HG03045 (cell line): ENCODE results near the gene GPM6B.

Experiments
- ATAC-seq: cut with Tn5 transposase; IDR thresholded peaks from one replicate; pipeline ENCODE4 v1.9.1; 2021; ENCODE audit warnings: mild to moderate bottlenecking, moderate library complexity; ENCODE audit not compliant: unreplicated experiment

The GPM6B gene

DNA sequence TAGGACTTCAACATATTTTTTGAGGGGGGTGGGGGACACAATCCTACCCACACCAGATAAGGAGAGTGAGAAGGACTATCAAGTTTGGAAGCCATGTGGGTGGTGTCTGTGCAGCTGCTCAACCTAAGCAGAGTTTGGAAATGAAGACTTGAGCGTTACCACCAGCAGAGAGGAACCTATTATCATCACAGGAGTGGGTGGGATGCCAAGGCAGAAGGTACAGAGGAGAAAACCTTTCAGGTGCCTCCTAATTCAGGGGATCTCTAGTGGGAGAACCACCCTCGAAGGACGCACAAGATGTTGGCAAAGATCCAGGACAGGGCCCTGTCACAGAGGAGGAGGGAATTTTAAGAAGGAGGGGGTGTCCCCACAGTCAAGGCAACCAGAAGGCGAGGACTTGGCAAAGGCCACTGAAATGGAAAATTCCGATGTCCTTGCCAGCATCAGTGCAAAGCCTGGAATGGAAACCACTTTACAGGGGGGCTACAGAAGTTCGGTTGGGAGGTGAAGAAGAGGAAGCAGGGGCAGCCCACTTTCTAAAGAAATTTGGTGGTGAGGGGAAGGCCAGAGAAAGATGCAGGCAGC lies 8.4 kb upstream of the GPM6B start:
- ATAC-seq, result no peak

DNA sequence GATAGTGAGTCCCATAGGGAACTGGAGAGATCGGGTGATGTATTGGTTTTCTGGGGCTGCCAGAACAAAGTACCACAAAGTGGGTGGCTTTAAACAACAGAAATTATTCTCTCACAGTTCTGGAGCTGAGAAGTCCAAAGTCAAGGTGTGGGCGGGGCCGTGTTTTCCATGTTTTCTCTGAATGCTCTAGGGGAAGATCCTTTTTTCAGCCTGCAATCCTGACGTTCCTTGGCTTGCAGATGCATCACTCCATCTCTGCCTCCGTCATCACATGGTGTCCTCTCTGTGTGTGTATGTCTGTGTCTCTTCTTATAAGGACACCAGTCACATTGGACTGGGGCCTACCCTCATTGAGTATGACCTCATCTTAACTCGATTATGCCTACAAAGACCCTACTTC lies 7.9 kb upstream of the GPM6B start:
- ATAC-seq, result no peak

DNA sequence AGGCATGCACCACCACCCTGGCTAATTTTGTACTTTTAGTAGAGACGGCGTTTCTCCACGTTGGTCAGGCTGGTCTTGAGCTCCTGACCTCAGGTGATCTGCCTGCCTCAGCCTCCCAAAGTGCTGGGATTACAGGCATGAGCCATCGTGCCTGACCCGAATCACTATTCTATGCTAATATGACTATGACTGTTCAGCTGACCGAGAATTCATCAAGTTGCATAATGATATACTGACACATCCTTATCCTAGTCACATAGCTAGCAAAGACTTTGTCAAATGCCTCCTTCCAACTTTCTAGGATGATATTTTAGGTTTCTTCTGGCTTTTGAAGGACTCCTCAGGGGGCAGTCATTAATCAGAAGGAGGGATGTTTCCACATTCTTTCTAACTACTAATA lies 4.8 kb upstream of the GPM6B start:
- ATAC-seq, result no peak

DNA sequence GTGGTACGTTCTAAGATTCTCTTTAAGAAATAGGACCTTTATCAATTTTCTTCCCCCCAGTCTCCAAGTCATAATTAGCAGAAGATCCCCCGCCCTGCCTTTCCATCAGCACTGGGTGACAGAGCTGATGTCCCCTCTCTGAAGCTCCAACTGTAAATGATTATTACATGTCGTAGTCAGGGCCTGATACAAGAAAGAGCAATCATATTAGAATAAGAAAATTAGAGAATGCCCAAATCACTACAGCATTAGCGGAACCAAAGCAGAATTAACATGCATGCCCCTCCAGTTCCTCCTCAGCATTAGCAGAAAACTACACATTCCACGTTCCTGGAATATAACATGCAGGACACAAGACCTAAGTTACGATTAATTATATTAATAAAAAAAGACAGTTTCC lies 717 bp downstream of the GPM6B start:
- no peak for ATAC-seq

DNA sequence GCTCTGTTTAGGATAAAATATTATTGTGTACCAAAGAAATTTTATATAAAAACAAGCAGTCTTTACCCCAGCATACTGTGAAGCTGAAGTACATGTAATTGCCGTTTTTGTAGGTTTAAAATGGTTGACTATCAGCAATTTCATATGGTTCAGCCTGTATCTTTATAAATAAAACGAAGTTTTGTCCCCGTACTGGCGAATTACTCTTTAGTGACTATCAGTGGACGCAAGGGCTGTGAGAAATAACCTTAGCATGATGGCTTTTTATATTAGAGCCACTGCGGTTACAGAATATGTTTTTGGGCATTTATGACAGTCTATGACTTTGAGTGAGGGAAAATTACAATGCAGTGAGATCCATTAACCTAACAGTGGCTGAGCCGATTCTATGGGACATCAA lies 1.2 kb downstream of the GPM6B start:
- ATAC-seq, result no peak

DNA sequence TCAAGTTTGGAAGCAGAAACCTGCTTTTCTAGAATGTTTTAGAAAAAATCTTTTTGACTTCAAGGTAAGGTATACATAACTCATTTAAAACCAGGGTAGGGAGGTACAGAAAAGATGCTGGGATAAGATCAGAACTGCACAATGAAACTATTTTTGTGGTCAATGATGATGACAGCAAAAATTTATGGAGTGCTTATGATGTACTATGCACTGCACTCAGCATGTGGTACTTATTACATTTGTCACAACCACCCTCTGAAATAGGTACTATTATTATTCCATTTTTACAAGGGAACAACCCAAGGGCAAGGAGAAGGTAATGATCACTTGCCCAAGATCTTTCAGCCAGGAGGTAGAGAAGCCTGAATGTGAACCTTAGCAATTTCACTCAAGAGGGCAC lies 8.0 kb downstream of the GPM6B start:
- ATAC-seq, result no peak

DNA sequence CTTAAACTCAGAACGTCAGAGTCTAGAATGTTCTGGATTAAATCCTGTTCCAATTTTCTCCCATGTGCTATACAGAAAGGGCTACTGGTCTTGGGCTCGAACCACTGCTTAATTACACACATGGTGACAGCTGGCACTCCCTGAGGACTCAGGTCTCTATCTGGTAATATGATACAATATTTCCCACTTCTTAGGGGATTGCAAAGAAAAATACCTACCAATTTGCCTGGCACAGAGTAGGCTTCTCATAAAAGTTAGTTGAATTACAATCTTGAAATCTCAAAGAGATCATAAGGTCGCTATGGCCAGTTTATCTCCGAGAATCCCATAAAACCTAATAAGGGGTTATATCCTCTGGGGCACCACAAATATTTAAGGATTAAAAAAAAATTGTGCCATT lies 8.6 kb downstream of the GPM6B start:
- no peak for ATAC-seq

DNA sequence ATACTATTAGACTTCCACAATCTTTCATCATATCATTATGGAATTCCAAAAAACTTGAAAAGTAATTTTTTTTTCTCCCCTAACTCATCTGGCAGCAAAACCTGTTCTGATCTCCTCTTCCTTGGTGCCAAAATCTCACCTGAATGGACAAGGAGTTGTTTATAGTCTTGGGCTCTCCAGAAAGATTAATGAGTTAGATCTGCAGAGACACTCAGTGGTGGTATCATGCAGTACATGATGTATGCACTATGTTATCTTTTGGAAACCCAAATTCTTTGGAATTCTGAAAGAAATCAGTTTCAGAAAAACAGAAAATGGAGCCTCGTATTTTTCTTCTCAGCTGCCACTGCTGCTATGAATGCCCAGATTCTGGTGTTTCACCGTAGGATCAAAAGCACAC lies 11.7 kb downstream of the GPM6B start:
- ATAC-seq, result no peak

DNA sequence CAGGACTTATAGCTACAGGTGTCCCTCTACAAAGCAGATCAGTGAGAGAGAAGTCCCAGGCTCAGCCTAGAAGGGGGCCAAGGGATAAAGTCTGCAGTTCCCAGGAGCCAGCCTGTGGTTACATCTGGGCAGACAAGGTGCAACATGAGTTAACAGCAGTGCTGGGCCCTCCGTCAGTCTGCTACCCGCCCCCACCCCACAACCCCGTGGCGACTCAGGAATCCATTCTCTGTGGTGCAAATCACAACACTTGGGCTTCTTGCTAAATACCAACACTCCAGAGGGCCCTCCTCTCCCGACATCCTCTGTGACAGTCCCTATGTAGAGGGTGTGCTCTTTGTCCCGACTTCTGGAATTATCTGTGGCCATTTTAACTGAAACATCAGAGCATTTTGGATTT lies 13.8 kb downstream of the GPM6B start:
- no peak for ATAC-seq

DNA sequence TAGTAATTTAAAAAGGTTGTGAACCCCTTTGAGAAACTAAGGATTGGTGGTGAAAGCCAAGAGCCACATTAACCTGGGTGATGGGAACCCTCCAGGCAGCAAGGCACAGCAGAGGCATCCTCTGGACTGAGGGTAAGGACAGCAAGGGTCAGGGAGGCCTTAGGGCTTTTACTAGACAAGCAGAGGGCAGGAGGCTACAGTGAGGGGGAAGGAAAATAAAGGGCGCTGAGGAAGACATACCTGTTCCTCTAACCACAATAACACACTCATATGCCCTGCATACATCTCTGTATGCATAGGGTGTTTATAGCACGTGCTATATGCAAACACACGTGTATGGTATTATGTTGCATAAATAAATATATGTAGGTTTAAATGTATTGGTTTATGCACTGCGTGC lies 18.7 kb downstream of the GPM6B start:
- no peak for ATAC-seq

DNA sequence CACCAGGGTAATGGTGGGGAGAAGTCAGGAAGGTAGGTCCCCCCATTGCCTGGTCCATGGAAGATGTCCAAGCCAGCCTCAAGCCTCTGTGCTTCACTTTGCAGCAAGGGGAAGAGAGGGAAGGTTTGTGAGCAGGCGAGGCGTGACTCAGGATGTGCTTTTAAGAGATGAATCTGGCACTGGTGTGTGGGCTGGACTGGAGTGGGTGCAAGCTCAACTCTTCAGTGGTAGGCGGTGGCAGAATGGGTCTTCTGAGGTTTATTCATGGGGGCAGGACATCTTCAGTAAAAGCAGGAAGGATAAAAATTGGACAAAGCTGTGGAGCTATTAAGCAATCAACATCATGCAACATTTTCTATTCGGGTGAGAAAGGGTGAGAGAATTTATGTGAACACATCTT lies 19.4 kb downstream of the GPM6B start:
- no peak for ATAC-seq

DNA sequence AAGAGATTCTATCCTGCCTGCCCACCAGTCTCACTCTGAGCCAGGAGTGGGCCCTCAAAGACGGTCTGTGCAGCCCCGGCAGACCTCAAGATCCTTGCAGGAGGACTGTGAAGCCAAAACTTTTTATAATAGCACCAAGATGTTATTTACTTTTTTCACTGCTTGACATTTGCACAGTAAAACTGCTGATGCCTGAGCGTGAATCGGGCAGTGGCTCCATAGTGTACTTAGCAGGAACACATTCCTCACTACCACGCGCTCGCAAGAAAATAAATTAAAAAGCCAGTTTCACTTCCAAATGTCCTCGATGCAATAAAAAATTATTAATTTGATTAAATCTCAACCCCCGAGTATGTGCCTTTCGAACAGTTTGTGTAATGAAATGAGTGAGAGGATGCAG lies 22.5 kb downstream of the GPM6B start:
- no peak for ATAC-seq

DNA sequence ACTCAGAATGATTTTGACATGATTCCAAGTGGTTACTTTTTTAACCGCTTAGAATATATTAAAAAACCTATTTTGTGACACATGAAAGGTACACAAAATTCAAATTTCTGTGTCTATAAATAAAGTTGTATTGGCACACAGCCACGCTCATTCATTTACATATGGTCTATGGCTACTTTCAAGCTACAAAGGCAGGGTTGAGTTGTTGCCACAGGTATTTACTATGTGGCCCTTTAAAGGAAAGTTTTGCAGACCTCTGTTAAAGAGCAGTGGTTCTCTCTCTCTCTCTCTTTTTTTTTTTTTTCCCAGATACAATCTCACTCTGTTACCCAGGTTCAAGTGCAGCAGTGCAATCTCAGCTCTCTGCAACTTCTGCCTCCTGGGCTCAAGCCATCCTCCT lies 23.0 kb downstream of the GPM6B start:
- no peak for ATAC-seq

DNA sequence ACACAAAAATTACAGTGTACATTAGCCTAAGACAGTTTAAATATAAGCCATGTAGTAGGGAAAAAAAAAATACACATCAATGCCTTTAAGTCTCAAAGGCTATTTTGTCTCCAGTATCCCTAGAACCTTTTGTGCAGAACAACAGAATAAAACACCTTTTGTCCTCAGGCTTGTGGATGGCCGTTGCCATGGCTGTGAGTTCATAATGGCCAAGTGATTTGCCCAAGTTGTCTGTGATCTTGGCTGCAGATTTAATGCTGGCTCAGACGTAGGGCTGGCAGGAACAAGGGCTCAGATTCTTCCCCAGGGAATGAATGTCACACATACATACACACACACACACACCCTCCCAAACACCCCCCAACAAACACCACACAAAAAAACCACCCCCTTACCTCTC lies 25.3 kb downstream of the GPM6B start:
- no peak for ATAC-seq

DNA sequence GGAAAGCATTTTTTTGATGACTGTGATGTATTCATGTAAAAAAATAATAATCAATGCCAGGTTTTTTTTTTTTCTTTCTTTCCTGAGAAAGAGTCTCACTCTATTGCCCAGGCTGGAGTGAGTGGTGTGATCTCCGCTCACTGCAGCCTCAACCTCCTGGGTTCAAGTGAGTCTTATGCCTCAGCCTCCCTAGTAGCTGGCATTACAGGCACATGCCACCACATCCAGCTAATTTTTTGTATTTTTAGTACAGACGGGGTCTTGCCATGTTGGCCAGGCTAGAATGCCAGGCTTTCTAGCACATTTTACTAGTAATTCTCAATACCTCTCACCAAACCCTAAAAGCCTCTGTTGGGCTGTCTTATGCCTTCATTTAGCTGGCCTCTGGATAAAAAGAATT lies 25.7 kb downstream of the GPM6B start:
- no peak for ATAC-seq

DNA sequence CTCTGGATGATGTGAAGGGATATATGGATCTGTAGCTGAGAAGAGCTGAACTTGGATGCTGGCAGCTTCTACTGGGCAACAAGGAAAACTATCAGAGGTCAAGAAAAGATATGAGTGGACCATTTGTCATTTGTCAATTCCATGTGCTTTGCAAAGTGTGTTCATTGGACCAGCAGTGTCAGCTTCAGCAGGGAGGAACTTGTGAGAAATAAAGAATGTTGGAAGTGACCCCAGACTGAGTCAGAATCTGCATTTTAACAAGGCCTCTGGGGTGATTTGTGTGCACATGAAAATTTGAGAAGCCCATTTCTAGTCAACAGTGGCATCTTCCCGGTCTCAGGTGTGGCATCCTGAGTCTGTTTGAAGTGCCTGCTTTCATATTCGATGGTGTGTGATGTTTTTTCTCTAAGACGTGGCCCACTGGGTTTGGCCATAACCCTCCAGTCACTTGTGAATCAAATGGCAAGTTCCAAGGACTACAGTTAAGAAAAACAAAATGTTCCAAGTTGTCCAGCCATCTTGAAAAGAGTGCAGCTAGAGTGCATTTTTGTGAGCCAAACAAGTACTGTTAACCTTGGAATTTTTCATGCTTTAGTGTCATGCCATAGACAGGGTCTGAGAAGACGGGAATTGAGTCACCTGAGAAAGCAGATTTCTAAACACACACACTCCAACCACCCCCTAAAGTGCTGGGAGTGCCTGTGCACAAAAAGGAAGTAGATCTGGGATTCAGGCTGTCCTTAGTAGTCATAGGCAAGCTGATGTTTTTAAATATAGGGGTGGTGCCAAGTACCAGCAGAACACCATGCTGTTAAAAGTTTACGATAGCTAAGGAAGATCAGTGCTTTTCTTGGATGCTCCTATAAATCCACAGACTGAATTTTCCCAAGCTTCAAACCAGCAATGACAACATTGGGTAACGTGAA lies 26.4 kb downstream of the GPM6B start:
- ATAC-seq, result no peak

DNA sequence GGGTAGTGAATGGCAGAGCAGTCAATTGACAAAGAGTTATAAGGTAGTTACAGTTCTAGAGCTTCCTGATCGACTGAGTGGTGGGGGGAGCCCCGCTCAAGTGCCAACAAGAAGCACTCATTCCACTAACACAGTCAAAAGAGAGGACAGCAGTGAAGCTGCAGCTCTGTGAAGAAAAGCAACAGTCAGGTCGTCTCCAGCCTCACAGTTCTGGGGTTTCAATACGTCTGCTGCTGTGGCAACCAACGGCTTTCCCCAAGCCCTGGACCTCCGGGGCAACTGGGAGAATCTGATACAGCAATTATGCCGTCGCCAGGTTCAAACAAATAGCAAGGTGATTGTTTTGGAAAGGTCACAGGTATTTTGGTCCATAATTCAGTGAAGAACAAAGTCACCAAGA lies 30.8 kb downstream of the GPM6B start:
- ATAC-seq, result no peak

DNA sequence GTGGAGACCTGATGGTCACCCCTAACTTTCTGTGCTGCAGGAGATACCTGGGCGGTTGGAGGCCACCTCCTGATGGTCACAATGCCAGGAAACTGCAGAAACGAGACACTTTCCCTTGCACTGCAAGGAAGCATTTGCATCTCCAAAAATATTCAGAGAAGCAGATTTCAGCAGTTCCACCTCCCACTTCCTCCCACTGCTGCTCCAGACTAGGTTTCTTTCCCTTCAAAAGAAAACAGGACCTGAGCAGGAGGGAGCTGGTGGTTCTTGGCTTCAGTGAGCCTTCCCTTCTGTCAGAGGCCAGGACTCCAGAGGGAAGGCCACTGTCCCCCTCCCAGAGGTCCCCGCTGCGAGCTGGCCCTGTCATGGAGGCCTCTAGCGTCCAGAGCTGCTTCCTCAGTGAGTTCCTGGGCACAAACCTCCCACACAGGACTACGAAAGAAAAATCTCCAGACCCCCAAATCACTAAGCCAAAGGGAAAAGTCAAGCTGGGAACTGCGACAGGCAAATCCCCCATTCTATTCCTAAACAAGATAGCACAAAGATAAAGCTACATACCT lies 35.9 kb downstream of the GPM6B start:
- no peak for ATAC-seq

DNA sequence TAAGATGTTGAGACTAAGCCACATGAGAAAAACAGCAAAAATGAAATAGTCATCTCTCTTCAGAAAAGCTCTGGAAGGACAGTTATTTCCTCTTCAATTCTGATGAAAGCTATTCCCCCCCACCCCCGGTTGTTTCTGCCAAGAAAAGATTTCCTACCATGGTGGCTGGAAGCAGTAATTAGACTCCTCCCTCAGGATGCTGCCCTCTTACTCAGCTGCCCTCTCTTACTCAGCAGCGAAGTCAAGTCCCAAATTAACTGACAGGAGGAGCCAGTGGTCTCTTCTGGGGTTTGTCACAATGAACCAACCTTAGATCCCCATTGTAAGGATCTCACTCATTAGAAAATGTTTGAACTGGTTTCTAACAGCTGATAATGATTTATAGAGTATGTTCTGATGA lies 38.0 kb downstream of the GPM6B start:
- ATAC-seq, result no peak

DNA sequence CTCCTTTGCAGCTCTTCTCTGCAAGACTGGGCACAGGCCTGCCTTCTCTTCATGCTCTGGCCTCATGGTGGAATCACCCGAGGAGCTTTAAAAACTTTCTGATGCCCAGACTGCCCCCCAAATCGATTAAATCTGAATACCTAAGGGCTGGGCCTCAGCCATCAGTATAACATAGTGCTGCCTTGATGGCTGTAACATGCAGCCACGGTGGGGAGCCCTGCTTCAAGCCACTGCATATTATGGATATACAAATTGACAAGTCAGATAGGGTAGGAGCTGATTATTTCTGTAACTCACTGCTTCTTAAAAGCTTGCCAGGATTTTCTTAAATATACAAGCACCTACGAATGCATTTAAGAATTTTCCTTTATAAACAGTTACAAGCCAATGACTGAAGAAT lies 40.5 kb downstream of the GPM6B start:
- ATAC-seq, result no peak

DNA sequence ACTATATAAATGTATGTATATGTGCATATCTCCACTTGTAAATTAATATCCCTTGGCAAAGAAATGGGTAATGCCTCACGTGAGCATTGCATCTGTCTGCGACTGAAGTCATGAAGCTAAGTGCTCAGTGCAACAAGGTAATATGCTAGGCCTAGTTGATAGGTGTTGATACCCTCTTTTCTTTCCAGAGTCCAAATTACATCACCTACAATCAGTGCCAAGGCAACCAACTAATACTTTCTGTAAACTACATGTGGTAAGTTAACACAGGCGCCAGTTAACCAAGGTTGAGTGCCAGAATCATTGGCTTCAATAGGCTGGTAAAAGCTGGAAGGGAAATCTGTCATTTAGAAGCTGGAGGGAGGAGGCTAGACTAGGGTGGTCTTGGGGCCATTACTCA lies 41.1 kb downstream of the GPM6B start:
- no peak for ATAC-seq

DNA sequence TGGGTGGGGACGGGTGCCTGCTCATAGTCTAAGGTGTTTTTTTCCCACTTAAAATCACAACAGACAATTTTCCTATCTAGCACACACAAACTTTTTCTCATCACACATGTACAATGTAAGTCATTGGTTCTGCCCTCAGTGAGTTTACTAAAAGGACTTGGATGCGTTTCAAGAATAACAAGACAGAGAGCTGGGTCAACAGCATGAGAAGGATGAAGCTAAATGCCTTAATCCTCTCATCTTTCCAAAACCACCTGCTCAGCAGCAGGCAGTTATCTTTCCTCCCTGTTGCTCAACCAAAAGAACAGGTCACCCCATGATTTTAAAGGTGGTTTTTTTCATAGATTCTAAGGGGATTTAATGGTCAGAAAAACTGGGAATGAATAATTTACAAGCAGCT lies 42.2 kb downstream of the GPM6B start:
- no peak for ATAC-seq
